ENCODE measurements around the gene HNRNPAB.

Gene HNRNPAB

GRCh38 chr5:178210073-178210535, 5.8 kb downstream of the HNRNPAB start:
- H3K4me1 Mint-ChIP-seq: peaks cover 46% of the 10 kb centered on the region
- H3K4me3 Mint-ChIP-seq: peak overlapping the region; percentile 10
- no peak for ATAC-seq (replicated peaks; ENCODE audit: extremely low read depth, poor library complexity, severe bottlenecking)
- H3K36me3 Mint-ChIP-seq (ENCODE audit: insufficient read depth): peaks cover 69% of the 10 kb centered on the region
- no peak for DNase-seq (ENCODE audit: low spot score in 2 of 2)
- no peaks in the 10 kb centered on the region for H3K27me3 Mint-ChIP-seq
- no peaks in the 10 kb centered on the region for H3K9me3 Mint-ChIP-seq
- H3K27ac Mint-ChIP-seq (ENCODE audit: low read depth): no peak overlapping the region

- peaks cover 64% of the 10 kb centered on the region for H3K36me3 Mint-ChIP-seq (ENCODE audit: insufficient read depth)
- H3K9me3 Mint-ChIP-seq: no peaks in the 10 kb centered on the region
- ATAC-seq (replicated peaks; ENCODE audit: extremely low read depth, poor library complexity, severe bottlenecking): no peak
- no peak overlapping the region for H3K27ac Mint-ChIP-seq (ENCODE audit: low read depth)
- H3K4me3 Mint-ChIP-seq: no peak overlapping the region
- no peak for DNase-seq (ENCODE audit: low spot score in 2 of 2)
- no peaks in the 10 kb centered on the region for H3K27me3 Mint-ChIP-seq
- peaks cover 48% of the 10 kb centered on the region for H3K4me1 Mint-ChIP-seq
Observed at GRCh38 chr5:178210686-178211085, 6.4 kb downstream of the HNRNPAB start.

GRCh38 chr5:178211095-178212048, 7.0 kb downstream of the HNRNPAB start:
- Mint-ChIP-seq H3K4me3 (no peak overlapping the region), H3K27ac (ENCODE audit: low read depth) (no peak overlapping the region), H3K27me3 (no peaks in the 10 kb centered on the region), H3K9me3 (no peaks in the 10 kb centered on the region), H3K4me1 (peaks cover 48% of the 10 kb centered on the region), H3K36me3 (ENCODE audit: insufficient read depth) (peaks cover 60% of the 10 kb centered on the region)
- no peak for DNase-seq (ENCODE audit: low spot score in 2 of 2)
- ATAC-seq (replicated peaks; ENCODE audit: extremely low read depth, poor library complexity, severe bottlenecking): no peak

- Mint-ChIP-seq H3K36me3 (ENCODE audit: insufficient read depth) (peaks cover 60% of the 10 kb centered on the region), H3K4me1 (peaks cover 41% of the 10 kb centered on the region), H3K27ac (ENCODE audit: low read depth) (no peak overlapping the region), H3K4me3 (no peak overlapping the region), H3K9me3 (no peaks in the 10 kb centered on the region), H3K27me3 (no peaks in the 10 kb centered on the region)
- ATAC-seq (replicated peaks; ENCODE audit: extremely low read depth, poor library complexity, severe bottlenecking): no peak
- no peak for DNase-seq (ENCODE audit: low spot score in 2 of 2)
Observed at GRCh38 chr5:178212241-178213002, 8.1 kb downstream of the HNRNPAB start.

GRCh38 chr5:178213003-178213461, 8.7 kb downstream of the HNRNPAB start:
- H3K36me3 Mint-ChIP-seq (ENCODE audit: insufficient read depth): peaks cover 57% of the 10 kb centered on the region
- no peak overlapping the region for H3K27ac Mint-ChIP-seq (ENCODE audit: low read depth)
- no peak overlapping the region for H3K4me3 Mint-ChIP-seq

GRCh38 chr5:178213748-178214151, 9.4 kb downstream of the HNRNPAB start:
- ATAC-seq (replicated peaks; ENCODE audit: extremely low read depth, poor library complexity, severe bottlenecking): no peak

More at GRCh38 chr5:178213003-178213461, 8.7 kb downstream of the HNRNPAB start:
- Mint-ChIP-seq H3K27me3 (no peaks in the 10 kb centered on the region), H3K4me1 (peaks cover 36% of the 10 kb centered on the region), H3K9me3 (no peaks in the 10 kb centered on the region)
- DNase-seq (ENCODE audit: low spot score in 2 of 2) (no peak), ATAC-seq (replicated peaks; ENCODE audit: extremely low read depth, poor library complexity, severe bottlenecking) (no peak)

GRCh38 chr5:178214160-178214803, 9.9 kb downstream of the HNRNPAB start:
- ATAC-seq (replicated peaks; ENCODE audit: extremely low read depth, poor library complexity, severe bottlenecking): no peak
- H3K36me3 Mint-ChIP-seq (ENCODE audit: insufficient read depth): peaks cover 55% of the 10 kb centered on the region
- H3K27ac Mint-ChIP-seq (ENCODE audit: low read depth): no peak overlapping the region

More at GRCh38 chr5:178213748-178214151, 9.4 kb downstream of the HNRNPAB start:
- Mint-ChIP-seq H3K4me3 (no peak overlapping the region), H3K27me3 (no peaks in the 10 kb centered on the region), H3K36me3 (ENCODE audit: insufficient read depth) (peaks cover 58% of the 10 kb centered on the region), H3K27ac (ENCODE audit: low read depth) (no peak overlapping the region), H3K4me1 (peaks cover 33% of the 10 kb centered on the region), H3K9me3 (no peaks in the 10 kb centered on the region)
- no peak for DNase-seq (ENCODE audit: low spot score in 2 of 2)

GRCh38 chr5:178215280-178216002, 11.1 kb downstream of the HNRNPAB start:
- DNase-seq (ENCODE audit: low spot score in 2 of 2): no peak
- Mint-ChIP-seq H3K27ac (ENCODE audit: low read depth) (no peak overlapping the region), H3K4me3 (no peak overlapping the region)

More at GRCh38 chr5:178214160-178214803, 9.9 kb downstream of the HNRNPAB start:
- no peak for DNase-seq (ENCODE audit: low spot score in 2 of 2)
- no peak overlapping the region for H3K4me3 Mint-ChIP-seq
- peaks cover 31% of the 10 kb centered on the region for H3K4me1 Mint-ChIP-seq
- H3K9me3 Mint-ChIP-seq: no peaks in the 10 kb centered on the region
- H3K27me3 Mint-ChIP-seq: no peaks in the 10 kb centered on the region

GRCh38 chr5:178216088-178216534, 11.8 kb downstream of the HNRNPAB start:
- H3K36me3 Mint-ChIP-seq (ENCODE audit: insufficient read depth): peaks cover 54% of the 10 kb centered on the region
- H3K27ac Mint-ChIP-seq (ENCODE audit: low read depth): peak overlapping the region; percentile 19
- H3K4me3 Mint-ChIP-seq: no peak overlapping the region
- no peaks in the 10 kb centered on the region for H3K9me3 Mint-ChIP-seq
- H3K4me1 Mint-ChIP-seq: peaks cover 27% of the 10 kb centered on the region
- DNase-seq (ENCODE audit: low spot score in 2 of 2) (no peak), ATAC-seq (replicated peaks; ENCODE audit: extremely low read depth, poor library complexity, severe bottlenecking) (no peak)
- no peaks in the 10 kb centered on the region for H3K27me3 Mint-ChIP-seq

More at GRCh38 chr5:178215280-178216002, 11.1 kb downstream of the HNRNPAB start:
- ATAC-seq (replicated peaks; ENCODE audit: extremely low read depth, poor library complexity, severe bottlenecking): no peak
- H3K4me1 Mint-ChIP-seq: peaks cover 21% of the 10 kb centered on the region
- peaks cover 53% of the 10 kb centered on the region for H3K36me3 Mint-ChIP-seq (ENCODE audit: insufficient read depth)
- H3K27me3 Mint-ChIP-seq: no peaks in the 10 kb centered on the region
- H3K9me3 Mint-ChIP-seq: no peaks in the 10 kb centered on the region

- DNase-seq (ENCODE audit: low spot score in 2 of 2) (no peak), ATAC-seq (replicated peaks; ENCODE audit: extremely low read depth, poor library complexity, severe bottlenecking) (no peak)
- Mint-ChIP-seq H3K27me3 (no peaks in the 10 kb centered on the region), H3K36me3 (ENCODE audit: insufficient read depth) (peaks cover 49% of the 10 kb centered on the region), H3K4me3 (no peak overlapping the region), H3K9me3 (no peaks in the 10 kb centered on the region), H3K27ac (ENCODE audit: low read depth) (peak overlapping the region; percentile 19), H3K4me1 (peaks cover 34% of the 10 kb centered on the region)
Observed at GRCh38 chr5:178216779-178217178, 12.4 kb downstream of the HNRNPAB start.

GRCh38 chr5:178218237-178218776, 14.0 kb downstream of the HNRNPAB start:
- H3K36me3 Mint-ChIP-seq (ENCODE audit: insufficient read depth): peaks cover 47% of the 10 kb centered on the region
- H3K27me3 Mint-ChIP-seq: no peaks in the 10 kb centered on the region
- no peak for ATAC-seq (replicated peaks; ENCODE audit: extremely low read depth, poor library complexity, severe bottlenecking)
- H3K27ac Mint-ChIP-seq (ENCODE audit: low read depth): no peak overlapping the region
- DNase-seq (ENCODE audit: low spot score in 2 of 2): no peak
- no peak overlapping the region for H3K4me3 Mint-ChIP-seq
- H3K4me1 Mint-ChIP-seq: peaks cover 40% of the 10 kb centered on the region
- no peaks in the 10 kb centered on the region for H3K9me3 Mint-ChIP-seq
